CD4-positive, alpha-beta T cell treated with Interleukin-12 subunit alpha and Interleukin-12 subunit beta, for 1 hour (primary cell): Measurements from ENCODE around the gene COTL1.

ENCODE experiments used
- DNase-seq: peaks from one replicate; pipeline ENCODE4 v3.0.0-alpha.2; 2020

COTL1 gene

DNA sequence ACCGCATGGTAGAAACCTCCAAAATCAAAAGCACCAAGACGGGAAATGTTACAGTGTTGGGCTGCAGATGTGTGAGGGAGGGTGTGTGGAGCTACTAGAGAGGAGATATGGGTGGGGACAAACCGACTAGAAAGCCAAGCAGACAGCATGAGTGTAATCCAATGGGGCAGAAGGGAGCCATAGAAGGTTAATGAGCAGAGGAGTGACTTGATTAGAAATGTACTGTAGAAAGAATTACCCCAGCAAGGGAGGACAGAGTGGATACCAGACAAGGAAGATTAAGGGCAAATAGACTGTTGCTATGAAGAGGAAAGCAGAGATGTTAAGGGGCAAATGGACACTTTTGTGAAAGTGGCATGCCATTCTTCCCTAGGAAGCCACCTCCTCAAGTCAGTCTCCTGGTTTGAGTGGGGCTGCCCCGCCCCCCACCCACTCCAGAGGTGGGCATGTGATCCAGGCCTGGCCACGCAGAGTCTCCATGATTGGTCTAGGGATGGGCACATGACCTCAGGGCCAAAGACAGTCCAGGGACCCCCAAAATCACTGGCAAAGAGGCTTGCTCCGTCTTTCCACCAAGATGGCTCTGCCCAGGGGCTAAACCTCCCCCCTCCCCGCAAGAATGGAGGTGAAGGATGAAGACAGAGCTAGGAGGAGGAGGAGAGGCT, 4.3 kb downstream of the COTL1 start:
- DNase-seq, result no peak

DNA sequence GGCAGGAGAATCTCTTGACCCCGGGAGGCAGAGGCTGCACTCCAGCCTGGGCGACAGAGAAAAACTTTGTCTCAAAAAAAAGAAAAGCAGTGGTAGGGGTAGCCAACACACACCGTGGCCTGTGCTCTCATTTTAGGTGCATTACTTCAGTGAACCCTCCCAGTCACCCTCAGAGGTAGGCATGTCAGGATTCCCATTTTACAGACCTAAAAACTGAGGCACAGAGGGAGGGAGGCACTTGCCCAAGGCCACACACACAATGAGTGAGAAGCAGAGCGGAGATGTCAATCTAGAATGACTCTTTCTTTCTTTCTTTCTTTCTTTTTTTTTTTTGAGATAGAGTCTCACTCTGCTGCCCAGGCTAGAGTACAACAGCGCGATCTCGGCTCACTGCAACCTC, 5.2 kb downstream of the COTL1 start:
- DNase-seq, result no peak

GRCh38 chr16:84611041-84611440, 6.8 kb downstream of the COTL1 start:
- no peak for DNase-seq

GRCh38 chr16:84610376-84610775, 7.5 kb downstream of the COTL1 start:
- no peak for DNase-seq

GRCh38 chr16:84609563-84610177, 8.2 kb downstream of the COTL1 start:
- no peak for DNase-seq

DNA sequence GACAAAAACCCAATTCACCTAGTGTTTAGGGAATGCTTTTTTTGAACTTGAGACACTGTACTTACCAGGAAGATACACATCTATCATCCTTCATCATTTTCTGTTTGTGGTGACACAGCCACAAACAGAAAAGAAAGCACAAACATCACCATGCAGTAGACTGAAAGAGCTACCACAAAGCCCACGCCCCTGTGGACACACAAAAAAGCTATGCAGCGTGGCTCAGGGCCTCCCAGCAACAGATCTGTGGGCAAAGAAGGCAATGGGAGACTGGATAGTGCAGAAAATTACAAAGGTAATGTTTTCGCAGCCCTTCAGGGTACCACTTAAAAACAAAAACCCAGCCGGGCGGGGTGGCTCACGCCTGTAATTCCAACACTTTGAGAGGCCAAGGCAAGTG, 9.6 kb downstream of the COTL1 start:
- DNase-seq, result peak; percentile 65

GRCh38 chr16:84607694-84608093, 10.2 kb downstream of the COTL1 start:
- DNase-seq, result peak; percentile 56

- DNase-seq, result no peak
Observed at GRCh38 chr16:84607061-84607460, 10.8 kb downstream of the COTL1 start.

- DNase-seq, result peak; percentile 49
Observed at GRCh38 chr16:84606081-84606875, 11.6 kb downstream of the COTL1 start.

DNA sequence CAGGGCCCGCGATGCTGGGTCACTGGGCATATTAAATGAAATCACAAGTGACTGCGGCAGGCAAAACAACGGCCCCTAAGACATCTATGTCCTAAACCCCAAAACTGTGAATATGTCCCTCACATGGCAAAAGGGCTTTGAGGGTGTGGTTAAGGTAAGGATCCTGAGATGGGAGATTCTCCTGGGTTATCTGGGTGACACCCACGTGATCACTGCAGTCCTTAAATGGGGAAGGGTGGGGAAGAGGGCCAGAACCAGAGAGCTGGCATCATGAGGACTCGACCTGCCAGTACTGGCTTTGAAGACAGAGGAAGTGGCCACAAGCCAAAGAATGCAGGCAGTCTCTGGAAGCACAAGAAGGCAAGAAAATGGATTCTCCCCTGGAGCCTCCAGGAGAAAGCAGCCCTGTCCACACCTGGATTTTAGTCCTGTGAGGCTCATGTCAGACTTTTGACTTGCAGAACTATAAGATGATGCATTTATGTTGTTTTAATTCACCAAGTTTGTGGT, 12.5 kb downstream of the COTL1 start:
- DNase-seq, result no peak

- DNase-seq, result no peak
Observed at GRCh38 chr16:84604477-84605013, 13.3 kb downstream of the COTL1 start.

DNA sequence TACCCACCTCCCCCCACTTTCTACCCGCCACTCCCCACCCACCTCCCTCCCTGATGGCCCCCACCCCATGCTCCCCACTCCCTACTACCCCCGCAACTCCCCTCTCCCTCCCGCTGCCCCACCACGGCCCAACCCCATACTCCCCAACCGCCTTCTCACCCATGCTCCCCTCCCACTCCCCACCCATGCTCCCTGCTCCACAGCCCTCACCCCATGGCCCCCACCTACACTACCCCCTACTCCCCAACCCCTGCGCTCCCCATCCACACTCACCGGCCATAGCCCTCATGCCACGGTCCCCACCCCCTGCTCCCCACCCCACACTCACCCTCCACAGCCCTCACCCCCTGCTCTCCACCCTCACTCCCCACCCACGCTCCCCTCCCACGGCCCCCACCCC, 13.9 kb downstream of the COTL1 start:
- no peak for DNase-seq

- no peak for DNase-seq
Observed at GRCh38 chr16:84603140-84603816, 14.6 kb downstream of the COTL1 start.

GRCh38 chr16:84600343-84601229, 17.3 kb downstream of the COTL1 start:
- DNase-seq, result peak; percentile 70

GRCh38 chr16:84599521-84600202, 18.2 kb downstream of the COTL1 start:
- peak; percentile 58 for DNase-seq

DNA sequence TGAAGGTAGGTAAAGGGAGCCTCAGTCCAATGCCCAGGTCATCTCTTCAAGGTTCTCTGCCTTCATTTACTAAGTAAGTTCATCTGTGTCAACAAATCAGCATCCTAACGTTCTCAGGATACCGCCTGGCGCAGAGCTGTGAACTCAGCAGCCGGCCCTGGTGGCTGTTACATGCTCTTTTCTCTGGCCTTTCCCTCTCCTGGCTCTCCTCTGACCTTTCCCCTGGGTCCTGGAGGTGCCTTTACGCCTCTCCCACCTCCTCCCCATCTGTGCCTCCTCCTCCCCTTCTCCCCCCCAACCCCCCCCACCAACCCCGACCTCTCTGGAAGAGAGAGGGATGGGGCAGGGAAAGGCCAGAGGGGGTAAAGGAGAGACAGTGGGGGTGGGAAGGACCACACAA, 19.5 kb downstream of the COTL1 start:
- no peak for DNase-seq

GRCh38 chr16:84597931-84598351, 19.9 kb downstream of the COTL1 start:
- peak; percentile 56 for DNase-seq

- no peak for DNase-seq
Observed at GRCh38 chr16:84597528-84597896, 20.4 kb downstream of the COTL1 start.

GRCh38 chr16:84596801-84597527, 20.9 kb downstream of the COTL1 start:
- DNase-seq, result no peak

DNA sequence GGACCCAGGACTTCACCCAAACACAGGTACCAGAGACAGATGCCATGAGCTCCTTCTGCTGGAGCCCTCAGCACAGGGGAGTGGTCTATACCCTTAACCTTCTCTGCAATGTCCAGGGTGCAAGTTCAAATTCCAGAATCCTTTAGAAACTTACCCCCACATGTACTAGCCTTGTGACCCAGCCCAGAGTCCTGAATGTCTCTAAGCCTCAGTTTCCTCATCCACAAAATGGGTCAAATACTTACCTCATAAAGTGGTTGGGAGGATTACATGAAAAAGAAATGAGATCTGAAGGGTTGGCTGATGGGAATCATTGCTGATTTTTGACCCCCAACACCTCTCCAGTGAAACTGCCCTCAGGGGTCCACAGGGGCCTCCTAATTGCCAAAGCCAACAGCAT, 21.7 kb downstream of the COTL1 start:
- DNase-seq, result no peak

- peak; percentile 61 for DNase-seq
Observed at GRCh38 chr16:84595052-84595481, 22.8 kb downstream of the COTL1 start.
